HG03378 (cell line): ENCODE measurements around the gene ZBED1.
"Not testable (repeated sequence)": the region's sequence is repeated elsewhere in the genome, so short reads cannot be mapped to it uniquely, and the experiment has no call there.

Experiments used
- ATAC-seq: cut with Tn5 transposase; IDR thresholded peaks from one replicate; pipeline ENCODE4 v1.9.1; 2021; ENCODE audit warnings: mild to moderate bottlenecking, moderate library complexity; ENCODE audit not compliant: unreplicated experiment

The ZBED1 gene

GRCh38 chrX:2457289-2458133 lies 43.3 kb downstream of the ZBED1 start:
- ATAC-seq = no peak

GRCh38 chrX:2456091-2456490 lies 44.7 kb downstream of the ZBED1 start:
- ATAC-seq = not testable (repeated sequence)

- not testable (repeated sequence) for ATAC-seq
Observed at GRCh38 chrX:2454620-2455019, 46.2 kb downstream of the ZBED1 start.

- ATAC-seq = no peak
Observed at GRCh38 chrX:2452799-2453198, 48.0 kb downstream of the ZBED1 start.

GRCh38 chrX:2452317-2452784 lies 48.4 kb downstream of the ZBED1 start:
- no peak for ATAC-seq

GRCh38 chrX:2451501-2452316 lies 49.1 kb downstream of the ZBED1 start:
- ATAC-seq = no peak

- no peak for ATAC-seq
Observed at GRCh38 chrX:2450681-2451080, 50.1 kb downstream of the ZBED1 start.

- no peak for ATAC-seq
Observed at GRCh38 chrX:2449135-2449886, 51.5 kb downstream of the ZBED1 start.

GRCh38 chrX:2447484-2447883 lies 53.3 kb downstream of the ZBED1 start:
- no peak for ATAC-seq

GRCh38 chrX:2446815-2447214 lies 54.0 kb downstream of the ZBED1 start:
- no peak for ATAC-seq

- ATAC-seq = no peak
Observed at GRCh38 chrX:2445662-2446623, 54.8 kb downstream of the ZBED1 start.

- ATAC-seq = no peak
Observed at GRCh38 chrX:2442694-2443093, 58.1 kb downstream of the ZBED1 start.

GRCh38 chrX:2441466-2441865 lies 59.3 kb downstream of the ZBED1 start:
- ATAC-seq = no peak

GRCh38 chrX:2439613-2440012 lies 61.2 kb downstream of the ZBED1 start:
- ATAC-seq = no peak
